GM19238 (cell line): ENCODE results near the gene THUMPD1.
"Not testable (repeated sequence)": the region's sequence is repeated elsewhere in the genome, so short reads cannot be mapped to it uniquely, and the experiment has no call there.

Experiments used
- DNase-seq: peaks from one replicate; pipeline ENCODE4 v3.0.0; 2011; ENCODE audit warnings: low spot score; ENCODE audit not compliant: insufficient read length

Gene THUMPD1

DNA sequence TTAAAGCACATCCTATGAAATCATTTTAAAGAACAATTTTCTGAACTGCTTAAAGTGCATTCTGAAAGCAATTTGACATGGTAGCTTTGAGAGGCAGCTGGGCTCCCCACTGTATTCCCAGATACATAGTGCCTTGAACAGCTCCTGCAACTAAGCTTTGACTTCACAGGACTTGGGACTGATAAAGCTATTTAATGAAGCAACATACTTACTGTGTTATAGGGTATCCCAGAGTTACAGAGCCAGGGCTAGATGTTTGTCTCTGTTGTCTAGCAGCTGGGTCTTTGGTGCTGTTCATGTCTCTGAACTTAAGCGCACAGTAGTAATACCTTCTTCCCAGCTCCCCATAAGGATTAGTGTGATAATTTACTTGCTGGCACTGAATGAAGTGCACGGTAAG lies 45.0 kb downstream of the THUMPD1 start:
- DNase-seq, result no peak

DNA sequence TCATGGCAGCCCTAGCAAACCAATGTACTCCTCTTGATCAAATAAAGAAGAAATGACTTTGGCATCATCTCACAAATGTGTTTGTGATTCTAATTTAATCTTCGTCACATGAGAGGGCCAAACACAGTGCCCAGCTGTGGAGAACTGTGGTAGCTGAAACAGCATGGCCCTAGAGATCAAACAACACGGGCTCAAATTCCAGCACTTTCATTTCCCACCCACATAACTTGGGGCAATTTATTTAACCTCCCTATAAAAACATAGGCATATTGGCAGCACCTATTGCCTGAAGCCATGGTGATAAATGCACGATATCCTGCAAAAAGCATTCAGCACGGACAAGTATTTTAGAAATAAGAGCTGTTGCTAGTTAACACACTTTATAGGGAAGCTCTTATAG lies 46.6 kb downstream of the THUMPD1 start:
- DNase-seq, result no peak

DNA sequence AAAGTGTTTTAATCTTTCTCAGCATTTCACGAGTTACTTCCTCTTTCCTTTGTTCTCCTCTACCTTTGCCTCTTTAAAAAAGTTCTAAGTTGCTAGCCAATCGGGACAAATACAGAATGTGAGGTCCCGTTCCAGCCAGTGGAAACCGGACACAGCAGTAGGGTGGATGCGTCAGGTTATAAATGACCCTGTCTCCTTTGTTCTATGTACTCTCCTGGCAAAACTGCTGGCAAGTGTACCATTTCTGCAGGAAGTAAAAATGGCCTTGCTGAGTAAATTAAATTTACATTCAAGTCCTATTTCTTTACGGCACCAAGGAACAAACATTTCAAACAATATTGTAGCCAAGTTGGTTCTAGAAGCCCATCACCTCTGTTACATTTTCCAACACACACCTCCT lies 47.5 kb downstream of the THUMPD1 start:
- DNase-seq, result not testable (repeated sequence)

DNA sequence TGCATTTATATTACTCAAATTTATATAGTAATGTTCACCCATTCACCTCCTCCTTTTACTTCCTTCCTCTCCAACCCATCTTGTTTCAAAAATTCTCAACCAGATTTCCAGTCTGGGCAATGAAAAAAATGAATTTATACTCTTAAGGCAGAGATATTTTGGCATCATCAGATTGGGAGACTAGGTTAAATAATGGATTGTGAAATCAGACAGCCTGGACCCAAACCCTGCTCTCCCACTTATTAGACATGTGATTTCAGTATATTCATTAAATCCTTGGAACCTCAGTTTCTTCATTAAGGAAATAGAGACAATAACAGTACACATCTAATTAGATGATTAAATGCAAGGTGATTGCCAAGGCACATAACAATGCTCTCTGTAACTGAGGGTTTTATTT lies 52.0 kb downstream of the THUMPD1 start:
- DNase-seq, result no peak

DNA sequence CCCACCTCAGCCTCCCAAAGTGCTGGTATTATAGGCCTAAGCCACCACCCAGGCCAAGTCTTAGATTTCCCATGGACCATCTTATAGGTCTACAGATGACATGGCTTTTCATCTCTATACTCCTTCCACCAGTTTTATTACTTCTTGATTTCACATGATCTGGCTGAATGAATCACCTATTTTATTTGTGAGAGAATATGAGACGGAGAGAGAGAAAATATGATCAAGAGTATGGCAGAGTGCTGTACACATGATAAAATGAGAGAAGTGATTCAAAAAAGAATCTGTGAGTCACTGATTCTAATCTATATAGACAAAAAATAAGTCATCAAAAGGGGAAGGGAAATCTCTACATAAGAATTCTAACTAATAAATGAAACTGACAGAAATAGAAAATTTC lies 57.8 kb downstream of the THUMPD1 start:
- DNase-seq, result no peak
